H9 (cell line): Measurements from ENCODE around the gene RMDN2. TPM values are rescaled to one million over a fixed set of nuclear protein-coding genes. Genes with fewer than 3 reads are reported as not detected.

Experiments used
- DNase-seq: peaks from one replicate; pipeline ENCODE4 v3.0.0-alpha.2; 2017
- H2AFZ ChIP-seq: one replicate; pipeline ENCODE4 v1.6.1; 2013; ENCODE audit warnings: mild to moderate bottlenecking, low read length, control low read depth, moderate library complexity
- H2AK5ac ChIP-seq: 2 replicates; pipeline ENCODE4 v1.6.1; 2013; ENCODE audit warnings: low read length, control low read depth, mixed read lengths; ENCODE audit not compliant: insufficient read length
- H2BK120ac ChIP-seq: one replicate; pipeline ENCODE4 v1.6.1; 2013; ENCODE audit warnings: low read depth, mild to moderate bottlenecking, low read length, control low read depth, inconsistent platforms; ENCODE audit not compliant: poor library complexity, severe bottlenecking
- H2BK12ac ChIP-seq: 2 replicates; pipeline ENCODE4 v1.6.1; 2013; ENCODE audit warnings: low read length, control low read depth, mixed read lengths, low read depth; ENCODE audit not compliant: insufficient read length
- H2BK15ac ChIP-seq: 2 replicates; pipeline ENCODE4 v1.6.1; 2013; ENCODE audit warnings: low read depth, low read length, control low read depth
- H2BK20ac ChIP-seq: one replicate; pipeline ENCODE4 v1.6.1; 2013; ENCODE audit warnings: low read depth, mild to moderate bottlenecking, low read length, control low read depth, inconsistent platforms; ENCODE audit not compliant: poor library complexity, severe bottlenecking
- H2BK5ac ChIP-seq: 2 replicates; pipeline ENCODE4 v1.6.1; 2013; ENCODE audit warnings: low read length, control low read depth, mixed read lengths; ENCODE audit not compliant: insufficient read length
- H3K14ac ChIP-seq: 2 replicates; pipeline ENCODE4 v1.6.1; 2013; ENCODE audit warnings: low read length, control low read depth; ENCODE audit not compliant: insufficient read depth
- H3K18ac ChIP-seq: 2 replicates; pipeline ENCODE4 v1.6.1; 2013; ENCODE audit warnings: low read depth, mild to moderate bottlenecking, mixed read lengths, low read length, control low read depth; ENCODE audit not compliant: insufficient read length
- H3K23ac ChIP-seq: 2 replicates; pipeline ENCODE4 v1.6.1; 2013; ENCODE audit warnings: low read length, control low read depth, mixed read lengths, low read depth; ENCODE audit not compliant: insufficient read length
- H3K23me2 ChIP-seq: 2 replicates; pipeline ENCODE4 v1.6.1; 2013; ENCODE audit warnings: low read depth, mild to moderate bottlenecking, mixed read lengths, low read length, control low read depth; ENCODE audit not compliant: insufficient read length, poor library complexity, severe bottlenecking
- H3K27ac ChIP-seq: 2 replicates; pipeline ENCODE4 v1.5.1; 2013; ENCODE audit warnings: low read length, control low read depth, mixed read lengths, low read depth; ENCODE audit not compliant: insufficient read length
- H3K27me3 ChIP-seq: 2 replicates; pipeline ENCODE4 v1.6.1; 2013; ENCODE audit warnings: low read length, control low read depth, inconsistent platforms; ENCODE audit not compliant: insufficient read depth
- H3K4ac ChIP-seq: 2 replicates; pipeline ENCODE4 v1.6.1; 2013; ENCODE audit warnings: low read depth, mild to moderate bottlenecking, control low read depth, inconsistent platforms, low read length, moderate library complexity
- H3K4me1 ChIP-seq: 2 replicates; pipeline ENCODE4 v1.6.1; 2013; ENCODE audit warnings: low read length, control low read depth, inconsistent platforms; ENCODE audit not compliant: insufficient read depth
- H3K4me2 ChIP-seq: 2 replicates; pipeline ENCODE4 v1.6.1; 2013; ENCODE audit warnings: low read length, control low read depth, mixed read lengths; ENCODE audit not compliant: insufficient read length, insufficient read depth
- H3K56ac ChIP-seq: 2 replicates; pipeline ENCODE4 v1.6.1; 2013; ENCODE audit warnings: low read depth, mild to moderate bottlenecking, mixed read lengths, low read length, control low read depth; ENCODE audit not compliant: insufficient read length
- H3K79me1 ChIP-seq: 2 replicates; pipeline ENCODE4 v1.6.1; 2013; ENCODE audit warnings: low read depth, mild to moderate bottlenecking, moderate library complexity, low read length, control low read depth, inconsistent platforms; ENCODE audit not compliant: insufficient read depth, poor library complexity, severe bottlenecking
- H3K79me2 ChIP-seq: 2 replicates; pipeline ENCODE4 v1.6.1; 2013; ENCODE audit warnings: low read length, control low read depth, inconsistent platforms; ENCODE audit not compliant: insufficient read depth
- H3K9ac ChIP-seq: 2 replicates; pipeline ENCODE4 v1.6.1; 2013; ENCODE audit warnings: low read length, control low read depth, mixed read lengths; ENCODE audit not compliant: insufficient read length; ENCODE audit errors: extremely low read depth
- H3K9me3 ChIP-seq: one replicate; pipeline ENCODE4 v1.6.1; 2013; ENCODE audit warnings: low read depth, low read length, inconsistent platforms; ENCODE audit not compliant: control insufficient read depth
- H3T11ph ChIP-seq: one replicate; pipeline ENCODE4 v1.6.1; 2013; ENCODE audit warnings: mild to moderate bottlenecking, low read length, control low read depth, inconsistent platforms
- H4K20me1 ChIP-seq: one replicate; pipeline ENCODE4 v1.6.1; 2013; ENCODE audit not compliant: control insufficient read depth, insufficient read length, insufficient read depth
- H4K5ac ChIP-seq: 2 replicates; pipeline ENCODE4 v1.6.1; 2013; ENCODE audit warnings: low read depth, mild to moderate bottlenecking, mixed read lengths, low read length, control low read depth; ENCODE audit not compliant: insufficient read length
- H4K8ac ChIP-seq: replicated peaks from 2 replicates; pipeline ENCODE4 v1.6.1; 2013; ENCODE audit warnings: low read length, control low read depth, mixed read lengths, low read depth; ENCODE audit not compliant: insufficient read length
- H4K91ac ChIP-seq: 2 replicates; pipeline ENCODE4 v1.6.1; 2013; ENCODE audit warnings: low read depth, mild to moderate bottlenecking, moderate library complexity, mixed read lengths, low read length, control low read depth; ENCODE audit not compliant: insufficient read length
- H3K27ac Mint-ChIP-seq, 3 experiments: 2 replicates in 2 of 3; 3 replicates in 1 of 3; pipeline ENCODE4 v1.8.0; 2020 to 2021; ENCODE audit warnings: mixed read lengths in 3 of 3, mild to moderate bottlenecking in 1 of 3, moderate library complexity in 1 of 3
- H3K27me3 Mint-ChIP-seq: 2 replicates; pipeline ENCODE4 v1.8.0; 2021; ENCODE audit warnings: low read depth, mild to moderate bottlenecking, moderate library complexity, mixed read lengths
- H3K36me3 Mint-ChIP-seq, 3 experiments: 2 replicates in 2 of 3; 3 replicates in 1 of 3; pipeline ENCODE4 v1.8.0; 2020 to 2021; ENCODE audit warnings: low read depth in 3 of 3, mixed read lengths in 3 of 3; ENCODE audit not compliant: insufficient read depth in 1 of 3
- H3K4me1 Mint-ChIP-seq, 2 experiments: 2 replicates each; pipeline ENCODE4 v1.8.0; 2020; ENCODE audit warnings: mixed read lengths in 2 of 2
- H3K4me3 Mint-ChIP-seq, 2 experiments: 2 replicates in 1 of 2; 3 replicates in 1 of 2; pipeline ENCODE4 v1.8.0; 2020 to 2021; ENCODE audit warnings: mild to moderate bottlenecking in 2 of 2, mixed read lengths in 2 of 2, moderate library complexity in 1 of 2
- H3K9me3 Mint-ChIP-seq, 2 experiments: 2 replicates in 1 of 2; 3 replicates in 1 of 2; pipeline ENCODE4 v1.8.0; 2020; ENCODE audit warnings: mild to moderate bottlenecking in 2 of 2, mixed read lengths in 2 of 2, moderate library complexity in 1 of 2
- CTCF ChIP-seq: fragments of 200-600 bp; sonication (generic); conservative IDR thresholded peaks from 3 replicates; pipeline ENCODE4 v1.8.0; 2021; ENCODE audit warnings: antibody characterized with exemption, mild to moderate bottlenecking
- total RNA-seq: library from RNA; stranded (reverse); gene quantifications from 2 replicates; pipeline ENCODE4 v1.2.1, GENCODE V29; 2021

RMDN2 gene
- total RNA-seq, 1 experiment from 2014 or later, result 2.8 TPM

- no peak for TF ChIP-seq CTCF
These were observed 22.1 kb upstream of the RMDN2 start for GRCh38 chr2:37902991-37903390.

More at GRCh38 chr2:37902991-37903390, 22.1 kb upstream of the RMDN2 start:
- Histone ChIP-seq H4K8ac (no peak overlapping the region), H3K4ac (no peak overlapping the region), H3K27ac (no peak overlapping the region), H3K9ac (no peak overlapping the region), H4K91ac (no peak overlapping the region), H3T11ph (no peak overlapping the region), H2BK12ac (no peak overlapping the region), H3K4me2 (no peak overlapping the region), H2BK5ac (no peak overlapping the region), H3K79me1 (no peaks in the 10 kb centered on the region), H3K9me3 (no peaks in the 10 kb centered on the region), H3K56ac (no peak overlapping the region), H2BK120ac (no peak overlapping the region), H3K18ac (no peak overlapping the region), H2AFZ (no peak overlapping the region), H4K20me1 (no peaks in the 10 kb centered on the region), H2AK5ac (no peak overlapping the region), H3K14ac (no peak overlapping the region), H3K23me2 (no peaks in the 10 kb centered on the region), H3K27me3 (no peaks in the 10 kb centered on the region), H2BK20ac (no peak overlapping the region), H3K23ac (no peak overlapping the region), H3K79me2 (no peaks in the 10 kb centered on the region), H3K4me1 (no peaks in the 10 kb centered on the region), H2BK15ac (no peak overlapping the region), H4K5ac (no peak overlapping the region)
- H3K36me3 Mint-ChIP-seq, result peaks cover 0 to 18% (median 0%) of the 10 kb centered on the region in 3 experiments; a peak in 5 of 7 replicates
- H3K4me1 Mint-ChIP-seq, result peaks cover 5 to 9% of the 10 kb centered on the region in 2 experiments
- peaks cover 14 to 16% of the 10 kb centered on the region in 2 experiments for H3K9me3 Mint-ChIP-seq
- no peak overlapping the region for H3K4me3 Mint-ChIP-seq
- H3K27me3 Mint-ChIP-seq, result no peaks in the 10 kb centered on the region; the same call in 1 of the 2 replicates
- no peak for DNase-seq
- no peak overlapping the region for H3K27ac Mint-ChIP-seq
